ENCODE measurements around the gene NPRL2.

GRCh38 chr3:50304601-50305000, 46.0 kb downstream of the NPRL2 start:
- TF ChIP-seq CTCF (IDR thresholded peaks at IDR 0.05; ENCODE audit: control extremely low read depth in 1 of 3, insufficient read depth in 1 of 3, low read depth in 1 of 3, low read length in 3 of 3), result no peak
- no peak for TF ChIP-seq POLR2A (IDR thresholded peaks at IDR 0.05; ENCODE audit: control extremely low read depth in 1 of 2, low read depth in 2 of 2, low read length in 2 of 2)
- no peak for TF ChIP-seq SP4 (IDR thresholded peaks at IDR 0.05; ENCODE audit: low read length)
- TF ChIP-seq TAF1 (IDR thresholded peaks at IDR 0.05; ENCODE audit: low read depth, low read length), result no peak
- no peak for TF ChIP-seq RXRA (IDR thresholded peaks at IDR 0.05; ENCODE audit: insufficient read depth, low read depth, low read length)
- no peak for TF ChIP-seq CEBPB (IDR thresholded peaks at IDR 0.05; ENCODE audit: low read depth, low read length)
- TF ChIP-seq ATF3 (IDR thresholded peaks at IDR 0.05; ENCODE audit: insufficient read depth, low read depth, low read length), result no peak

Measured in H1 (cell line).